ENCODE measurements around the gene NCKAP5. TPM values are rescaled to one million over a fixed set of nuclear protein-coding genes. Genes with fewer than 3 reads are reported as not detected.

NCKAP5 gene
- total and polyA plus RNA-seq, 2 of the 8 experiments (the other 6 are each of a cell fraction or from before 2014, with no cell fraction given), result 0.27 to 0.86 TPM

DNA sequence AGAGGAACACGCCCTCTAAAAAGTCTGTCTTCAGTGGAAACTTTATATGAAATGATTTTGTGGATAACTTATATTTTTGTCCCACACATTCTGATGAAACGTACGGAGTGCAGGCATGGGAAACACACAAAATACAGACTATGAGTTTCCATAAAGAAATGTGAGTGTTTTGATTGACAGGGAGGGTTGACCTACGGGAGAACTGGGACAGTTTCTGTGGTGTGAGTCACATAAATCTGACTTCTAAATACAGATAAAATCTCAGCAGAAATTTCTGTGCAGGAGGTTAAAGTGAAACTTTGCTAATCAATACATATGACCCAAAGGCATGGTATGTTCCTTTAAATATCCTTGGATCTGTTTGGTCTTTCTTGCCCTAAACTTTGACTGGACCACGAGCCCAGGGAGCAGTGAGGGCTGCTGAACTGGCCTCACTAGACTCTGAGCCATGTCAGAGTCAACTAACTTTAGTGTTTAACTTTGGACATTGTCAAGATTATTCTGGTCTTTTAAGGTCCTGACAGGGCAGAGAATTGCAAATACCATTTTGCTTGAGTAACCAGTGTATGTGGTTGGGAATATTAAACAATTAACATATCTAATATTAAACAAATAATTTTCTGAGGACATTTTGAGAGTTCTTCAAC lies 691.4 kb downstream of the NCKAP5 start:
- H2BK12ac ChIP-seq (ENCODE audit: low read depth, low read length), result no peak overlapping the region
- no peak overlapping the region for H3K14ac ChIP-seq (ENCODE audit: insufficient read length)
- WGBS, 2 experiments (ENCODE audit: extremely low coverage in 1 of 2, insufficient coverage in 1 of 2, insufficient read length in 1 of 2, insufficient replicate concordance in 2 of 2, low coverage in 1 of 2, low lambda C conversion rate in 2 of 2, missing lambda C conversion rate in 1 of 2), result 84% methylated on average over 5 of the region's 5 CpGs; no CpG with 5 or more reads in 1 of the 2 experiments
- H3K9ac ChIP-seq (replicated peaks in 1 of 4; ENCODE audit: extremely low read depth in 1 of 4, low read depth in 3 of 4, low read length in 3 of 4), result no peak overlapping the region
- H2BK5ac ChIP-seq (ENCODE audit: low read depth, low read length), result no peak overlapping the region
- H3K9me3 ChIP-seq (ENCODE audit: insufficient read depth in 2 of 2, low read depth in 1 of 2, low read length in 1 of 2), result no peaks in the 10 kb centered on the region
- H3K23me2 ChIP-seq (ENCODE audit: low read depth, low read length), result no peaks in the 10 kb centered on the region
- H3K4ac ChIP-seq (replicated peaks; ENCODE audit: insufficient read length, low read depth, low read length), result no peak overlapping the region
- no peaks in the 10 kb centered on the region for H4K20me1 ChIP-seq (replicated peaks in 1 of 2; ENCODE audit: control insufficient read depth in 1 of 2, insufficient read depth in 2 of 2, low read length in 2 of 2)
- no peak overlapping the region for H2BK20ac ChIP-seq (ENCODE audit: low read length)
- DNase-seq (ENCODE audit: low read depth in 1 of 2, low spot score in 2 of 2), result no peak
- no peak overlapping the region for H3K4me2 ChIP-seq (ENCODE audit: insufficient read depth in 1 of 2, low read depth in 2 of 2, low read length in 2 of 2)
- H4K5ac ChIP-seq (ENCODE audit: insufficient read length, low read depth, low read length), result no peak overlapping the region
- no peak overlapping the region for H4K8ac ChIP-seq (ENCODE audit: extremely low read depth, insufficient read depth, low read length)
- CTCF ChIA-PET (ENCODE audit: partially characterized antibody), result no interaction called here
- H3K79me1 ChIP-seq (ENCODE audit: low read depth, low read length), result no peaks in the 10 kb centered on the region
- H2AK5ac ChIP-seq (ENCODE audit: low read depth, low read length), result no peak overlapping the region
- H3K79me2 ChIP-seq (ENCODE audit: control insufficient read depth in 1 of 2, insufficient read depth in 2 of 2, low read length in 2 of 2), result no peaks in the 10 kb centered on the region
- H2BK120ac ChIP-seq (replicated peaks; ENCODE audit: low read depth, low read length), result no peak overlapping the region
- H2AFZ ChIP-seq (ENCODE audit: low read length), result no peak overlapping the region
- no peaks in the 10 kb centered on the region for H3K27me3 ChIP-seq (replicated peaks in 1 of 4; ENCODE audit: control insufficient read depth in 3 of 4, extremely low read depth in 1 of 4, insufficient read depth in 3 of 4, low read length in 3 of 4)
- H4K91ac ChIP-seq (replicated peaks; ENCODE audit: insufficient read length, low read length), result no peak overlapping the region
- H3K56ac ChIP-seq (replicated peaks; ENCODE audit: insufficient read length, low read depth, low read length), result no peak overlapping the region
- H3K4me3 ChIP-seq (ENCODE audit: extremely low read depth in 1 of 4, insufficient read depth in 2 of 4, low read depth in 3 of 4, low read length in 4 of 4), result no peak overlapping the region
- no peak overlapping the region for H3K27ac ChIP-seq (ENCODE audit: low read depth, low read length)
- no peak for FAIRE-seq
- H3K36me3 ChIP-seq (ENCODE audit: control insufficient read depth in 2 of 4, insufficient read depth in 4 of 4, low read length in 3 of 4), result no peaks in the 10 kb centered on the region
- H2BK15ac ChIP-seq (ENCODE audit: low read length), result no peak overlapping the region
- POLR2A ChIA-PET (ENCODE audit: partially characterized antibody), result no interaction called here
- H3K23ac ChIP-seq (ENCODE audit: insufficient read length), result no peak overlapping the region
- H3K18ac ChIP-seq (ENCODE audit: extremely low read depth, low read length), result no peak overlapping the region
- peaks cover 0 to 2% (median 0%) of the 10 kb centered on the region in 4 experiments; a peak in 2 of 7 replicates for H3K4me1 ChIP-seq (replicated peaks in 1 of 4; ENCODE audit: control insufficient read depth in 3 of 4, insufficient read depth in 4 of 4, low read length in 3 of 4)
- TF ChIP-seq RAD21 (IDR thresholded peaks at IDR 0.05 in 1 of 2, conservative IDR thresholded peaks at IDR 0.05 in 1 of 2; ENCODE audit: low read depth in 2 of 2, low read length in 2 of 2) (no peak), NRF1 (IDR thresholded peaks at IDR 0.05; ENCODE audit: low read depth, low read length) (no peak), MAFK (IDR thresholded peaks at IDR 0.05; ENCODE audit: low read depth, low read length) (no peak)
